OCI-LY3 (cell line): ENCODE data around the gene VDAC1.

Experiments
- EZH2phosphoT487 ChIP-seq: fragments of 200-600 bp; shearing (Covaris generic); IDR thresholded peaks from 2 replicates; pipeline ENCODE4 v1.6.1; 2018; ENCODE audit warnings: antibody characterized with exemption, mixed run types, low read depth
- TF ChIP-seq, protein P1 (sequence below): fragments of 200-600, 300-600 bp; sonication (generic); IDR thresholded peaks from 2 replicates; pipeline ENCODE4 v1.5.1; 2014; ENCODE audit warnings: antibody characterized with exemption, low read length, low read depth

DNA sequence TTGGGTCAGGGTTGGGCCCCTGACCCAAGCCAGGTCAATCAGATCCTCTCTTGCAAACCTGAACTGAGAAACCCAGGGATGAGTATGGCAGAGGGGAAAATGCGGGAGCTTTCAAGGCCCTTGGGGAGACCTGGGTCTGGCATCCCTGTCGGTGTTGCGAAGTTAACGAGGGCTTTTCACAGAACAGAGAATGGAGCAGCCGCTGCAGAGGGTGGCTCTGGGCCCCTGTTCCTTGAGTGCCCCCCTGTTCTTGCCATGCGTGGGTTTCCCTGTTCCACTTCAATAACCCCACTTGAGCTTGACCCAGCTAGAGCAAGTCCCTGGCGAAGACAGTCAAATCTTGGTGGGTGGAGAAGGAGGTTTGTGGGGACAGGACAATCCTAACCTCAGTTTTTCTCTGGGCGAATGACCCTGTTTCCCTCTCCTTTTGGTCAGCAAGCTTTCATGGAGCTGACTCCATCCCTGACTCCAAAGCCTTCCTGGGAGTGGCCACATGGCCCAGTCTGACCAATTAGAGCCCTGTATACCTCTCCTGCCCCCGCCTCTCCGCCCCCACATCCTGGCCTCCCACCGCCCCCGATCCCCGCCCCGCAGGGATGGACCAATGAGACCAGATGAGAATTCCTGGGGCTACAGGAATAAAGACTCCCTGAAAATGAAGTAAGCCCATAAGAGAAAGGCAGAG is 2.9 kb upstream of the VDAC1 start:
- TF ChIP-seq EZH2phosphoT487: no peak
- TF ChIP-seq, protein P1, sequence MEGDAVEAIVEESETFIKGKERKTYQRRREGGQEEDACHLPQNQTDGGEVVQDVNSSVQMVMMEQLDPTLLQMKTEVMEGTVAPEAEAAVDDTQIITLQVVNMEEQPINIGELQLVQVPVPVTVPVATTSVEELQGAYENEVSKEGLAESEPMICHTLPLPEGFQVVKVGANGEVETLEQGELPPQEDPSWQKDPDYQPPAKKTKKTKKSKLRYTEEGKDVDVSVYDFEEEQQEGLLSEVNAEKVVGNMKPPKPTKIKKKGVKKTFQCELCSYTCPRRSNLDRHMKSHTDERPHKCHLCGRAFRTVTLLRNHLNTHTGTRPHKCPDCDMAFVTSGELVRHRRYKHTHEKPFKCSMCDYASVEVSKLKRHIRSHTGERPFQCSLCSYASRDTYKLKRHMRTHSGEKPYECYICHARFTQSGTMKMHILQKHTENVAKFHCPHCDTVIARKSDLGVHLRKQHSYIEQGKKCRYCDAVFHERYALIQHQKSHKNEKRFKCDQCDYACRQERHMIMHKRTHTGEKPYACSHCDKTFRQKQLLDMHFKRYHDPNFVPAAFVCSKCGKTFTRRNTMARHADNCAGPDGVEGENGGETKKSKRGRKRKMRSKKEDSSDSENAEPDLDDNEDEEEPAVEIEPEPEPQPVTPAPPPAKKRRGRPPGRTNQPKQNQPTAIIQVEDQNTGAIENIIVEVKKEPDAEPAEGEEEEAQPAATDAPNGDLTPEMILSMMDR: no peak
